ENCODE results near the gene KRABD2.

The KRABD2 gene

DNA sequence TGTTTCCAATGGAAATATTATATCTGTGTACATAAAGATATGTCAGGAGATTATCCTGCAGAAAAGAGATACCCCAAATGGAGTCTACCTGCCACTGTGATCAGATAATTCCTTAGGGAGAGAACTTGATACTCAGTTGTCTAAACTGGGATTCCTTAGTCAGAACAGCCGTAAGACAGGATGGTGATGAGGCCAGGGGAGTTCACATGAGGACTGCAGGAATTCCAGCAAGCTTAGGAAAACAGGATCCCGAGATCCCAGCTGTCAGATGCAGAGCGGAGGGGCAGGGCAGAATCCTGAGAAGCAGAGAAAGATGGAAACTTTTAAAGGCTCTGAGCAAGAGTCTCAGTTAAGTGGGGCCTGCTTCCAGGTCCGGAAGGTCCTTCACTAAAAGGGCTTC is 4.7 kb downstream of the KRABD2 start:
- no peak overlapping the region for H3K9ac ChIP-seq (ENCODE audit: control insufficient read depth, extremely low read depth, insufficient read depth, low read length)
- TF ChIP-seq, protein P1, sequence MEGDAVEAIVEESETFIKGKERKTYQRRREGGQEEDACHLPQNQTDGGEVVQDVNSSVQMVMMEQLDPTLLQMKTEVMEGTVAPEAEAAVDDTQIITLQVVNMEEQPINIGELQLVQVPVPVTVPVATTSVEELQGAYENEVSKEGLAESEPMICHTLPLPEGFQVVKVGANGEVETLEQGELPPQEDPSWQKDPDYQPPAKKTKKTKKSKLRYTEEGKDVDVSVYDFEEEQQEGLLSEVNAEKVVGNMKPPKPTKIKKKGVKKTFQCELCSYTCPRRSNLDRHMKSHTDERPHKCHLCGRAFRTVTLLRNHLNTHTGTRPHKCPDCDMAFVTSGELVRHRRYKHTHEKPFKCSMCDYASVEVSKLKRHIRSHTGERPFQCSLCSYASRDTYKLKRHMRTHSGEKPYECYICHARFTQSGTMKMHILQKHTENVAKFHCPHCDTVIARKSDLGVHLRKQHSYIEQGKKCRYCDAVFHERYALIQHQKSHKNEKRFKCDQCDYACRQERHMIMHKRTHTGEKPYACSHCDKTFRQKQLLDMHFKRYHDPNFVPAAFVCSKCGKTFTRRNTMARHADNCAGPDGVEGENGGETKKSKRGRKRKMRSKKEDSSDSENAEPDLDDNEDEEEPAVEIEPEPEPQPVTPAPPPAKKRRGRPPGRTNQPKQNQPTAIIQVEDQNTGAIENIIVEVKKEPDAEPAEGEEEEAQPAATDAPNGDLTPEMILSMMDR (optimal IDR thresholded peaks at IDR 0.05 in 1 of 3, IDR thresholded peaks at IDR 0.05 in 1 of 3, conservative IDR thresholded peaks at IDR 0.05 in 1 of 3; ENCODE audit: extremely low read depth in 1 of 3, insufficient read depth in 2 of 3, low read length in 3 of 3): no peak
- no peak for TF ChIP-seq EZH2 (IDR thresholded peaks at IDR 0.05; ENCODE audit: low read length)
- DNase-seq (ENCODE audit: low read depth, low spot score) (no peak), FAIRE-seq (no peak)
- no peaks in the 10 kb centered on the region for H3K79me2 ChIP-seq (ENCODE audit: control insufficient read depth, insufficient read depth, low read length)
- H3K4me3 ChIP-seq (ENCODE audit: control insufficient read depth in 2 of 3, extremely low read depth in 1 of 3, insufficient read depth in 2 of 3, low read depth in 1 of 3, low read length in 3 of 3): no peak overlapping the region
- peaks cover 0 to 2% of the 10 kb centered on the region in 2 experiments for H3K36me3 ChIP-seq (ENCODE audit: control insufficient read depth in 2 of 2, extremely low read depth in 1 of 2, insufficient read depth in 2 of 2, low read length in 2 of 2)
- no peaks in the 10 kb centered on the region for H3K9me3 ChIP-seq (ENCODE audit: control insufficient read depth, low read depth, low read length)
- H3K27me3 ChIP-seq (ENCODE audit: control insufficient read depth, extremely low read depth, insufficient read depth, low read length): no peaks in the 10 kb centered on the region
- peaks cover 11% of the 10 kb centered on the region for H3K4me1 ChIP-seq (ENCODE audit: control insufficient read depth, extremely low read depth, insufficient read depth, low read length)
- H3K27ac ChIP-seq (ENCODE audit: control insufficient read depth, insufficient read depth, low read length): no peak overlapping the region
- H2AFZ ChIP-seq (ENCODE audit: control insufficient read depth, low read length): no peak overlapping the region
- no peak overlapping the region for H3K4me2 ChIP-seq (ENCODE audit: control insufficient read depth, extremely low read depth, insufficient read depth, low read depth, low read length)
- dilution Hi-C loops (cut with MboI; ENCODE audit: extremely low pct_ligation_motif_present, low sequenced_read_pairs): no loop called here
- peaks cover 2% of the 10 kb centered on the region for H4K20me1 ChIP-seq (ENCODE audit: control insufficient read depth, extremely low read depth, insufficient read depth, low read length)
- no peaks in the 10 kb centered on the region for H3K9me1 ChIP-seq (ENCODE audit: control insufficient read depth, extremely low read depth, insufficient read depth, low read length)

DNA sequence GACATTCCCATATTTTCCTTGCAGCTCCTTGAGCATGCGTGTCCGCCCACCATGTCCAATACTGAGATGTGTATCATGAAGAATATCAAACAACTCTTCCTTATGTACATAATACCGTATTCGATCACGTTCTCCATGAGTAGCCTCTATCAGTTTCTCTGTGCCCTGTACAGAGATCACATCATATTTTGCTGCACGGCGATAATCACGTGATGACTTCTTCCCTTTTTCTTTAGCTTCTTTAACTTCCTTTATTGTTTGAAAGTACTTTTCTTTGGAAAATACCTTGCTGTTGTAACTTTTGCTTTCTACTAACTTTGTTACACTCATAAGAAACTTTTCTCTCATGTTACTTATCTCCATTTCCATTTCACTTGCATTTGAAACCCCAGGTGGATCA is 6.6 kb downstream of the KRABD2 start:
- dilution Hi-C loops (cut with MboI; ENCODE audit: extremely low pct_ligation_motif_present, low sequenced_read_pairs): no loop called here

More for the DNA sequence above, 6.6 kb downstream of the KRABD2 start:
- Histone ChIP-seq H4K20me1 (ENCODE audit: control insufficient read depth, extremely low read depth, insufficient read depth, low read length) (no peaks in the 10 kb centered on the region), H3K27me3 (ENCODE audit: control insufficient read depth, extremely low read depth, insufficient read depth, low read length) (no peaks in the 10 kb centered on the region), H3K4me1 (ENCODE audit: control insufficient read depth, extremely low read depth, insufficient read depth, low read length) (no peaks in the 10 kb centered on the region), H3K9me3 (ENCODE audit: control insufficient read depth, low read depth, low read length) (no peaks in the 10 kb centered on the region), H3K9me1 (ENCODE audit: control insufficient read depth, extremely low read depth, insufficient read depth, low read length) (no peaks in the 10 kb centered on the region), H3K27ac (ENCODE audit: control insufficient read depth, insufficient read depth, low read length) (no peak overlapping the region), H3K9ac (ENCODE audit: control insufficient read depth, extremely low read depth, insufficient read depth, low read length) (no peak overlapping the region), H3K4me3 (ENCODE audit: control insufficient read depth in 2 of 3, extremely low read depth in 1 of 3, insufficient read depth in 2 of 3, low read depth in 1 of 3, low read length in 3 of 3) (no peak overlapping the region), H3K4me2 (ENCODE audit: control insufficient read depth, extremely low read depth, insufficient read depth, low read depth, low read length) (no peak overlapping the region), H2AFZ (ENCODE audit: control insufficient read depth, low read length) (no peak overlapping the region), H3K36me3 (ENCODE audit: control insufficient read depth in 2 of 2, extremely low read depth in 1 of 2, insufficient read depth in 2 of 2, low read length in 2 of 2) (peaks cover 0 to 2% of the 10 kb centered on the region in 2 experiments), H3K79me2 (ENCODE audit: control insufficient read depth, insufficient read depth, low read length) (no peaks in the 10 kb centered on the region)
- TF ChIP-seq, protein P1 (optimal IDR thresholded peaks at IDR 0.05 in 1 of 3, IDR thresholded peaks at IDR 0.05 in 1 of 3, conservative IDR thresholded peaks at IDR 0.05 in 1 of 3; ENCODE audit: extremely low read depth in 1 of 3, insufficient read depth in 2 of 3, low read length in 3 of 3): no peak
- DNase-seq (ENCODE audit: low read depth, low spot score) (no peak), FAIRE-seq (no peak)
